HepG2 (cell line): ENCODE measurements around the gene SNX21. TPM values are rescaled to one million over a fixed set of nuclear protein-coding genes. Genes with fewer than 3 reads are reported as not detected.

Experiments
- CBFB ChIP-seq: sonication (generic); formaldehyde crosslinking; IDR thresholded peaks from 2 replicates; pipeline ENCODE4 v1.4.0; 2020; ENCODE audit warnings: missing genetic modification reagents
- DNMT3B ChIP-seq: conservative IDR thresholded peaks from 2 replicates; pipeline ENCODE4 v1.6.1; 2016; ENCODE audit warnings: missing biosample characterization, control low read depth
- IRF1 ChIP-seq: sonication (generic); formaldehyde crosslinking; IDR thresholded peaks from 2 replicates; pipeline ENCODE4 v1.4.0; 2020; ENCODE audit warnings: low read depth, mild to moderate bottlenecking, missing genetic modification reagents
- KAT2B ChIP-seq: fragments of 150-350 bp; IDR thresholded peaks from 2 replicates; pipeline ENCODE4 v1.6.1; 2014; ENCODE audit warnings: low read depth, low read length, borderline replicate concordance
- MAFF ChIP-seq: IDR thresholded peaks from 2 replicates; pipeline ENCODE4 v1.6.1; 2011; ENCODE audit warnings: low read depth, low read length, improper control_type of control experiment
- MEIS1 ChIP-seq: sonication (generic); formaldehyde crosslinking; IDR thresholded peaks from 2 replicates; pipeline ENCODE4 v1.9.0; 2021; ENCODE audit warnings: mild to moderate bottlenecking, missing genetic modification reagents, moderate library complexity, borderline replicate concordance
- MXI1 ChIP-seq: IDR thresholded peaks from 3 replicates; pipeline ENCODE4 v1.6.1; 2012; ENCODE audit warnings: low read depth, low read length, inconsistent platforms, borderline replicate concordance
- NAIF1 ChIP-seq: sonication (generic); formaldehyde crosslinking; IDR thresholded peaks from 2 replicates; pipeline ENCODE4 v1.5.0; 2020; ENCODE audit warnings: mild to moderate bottlenecking, missing genetic modification reagents, borderline replicate concordance
- NFATC3 ChIP-seq: sonication (generic); formaldehyde crosslinking; IDR thresholded peaks from 2 replicates; pipeline ENCODE4 v1.5.1; 2020; ENCODE audit warnings: mild to moderate bottlenecking, missing genetic modification reagents
- PREB ChIP-seq: sonication (generic); formaldehyde crosslinking; IDR thresholded peaks from 2 replicates; pipeline ENCODE4 v1.4.0; 2020; ENCODE audit warnings: missing genetic modification reagents
- SNAPC5 ChIP-seq: sonication (generic); formaldehyde crosslinking; IDR thresholded peaks from 2 replicates; pipeline ENCODE4 v1.8.1; 2023; ENCODE audit warnings: mild to moderate bottlenecking, missing genetic modification reagents, borderline replicate concordance
- SRSF1 ChIP-seq: fragments of 200-400 bp; formaldehyde crosslinking; optimal IDR thresholded peaks from 2 replicates; pipeline ENCODE3; 2017; ENCODE audit warnings: mild to moderate bottlenecking, low read depth, low read length, moderate library complexity
- TARDBP ChIP-seq: sonication (generic); formaldehyde crosslinking; IDR thresholded peaks from 2 replicates; pipeline ENCODE4 v1.8.0; 2022; ENCODE audit warnings: mild to moderate bottlenecking, missing genetic modification reagents
- ZFP36 ChIP-seq: fragments of 150-350 bp; IDR thresholded peaks from 2 replicates; pipeline ENCODE4 v1.6.1; 2018; ENCODE audit warnings: borderline replicate concordance, low read length, low read depth; ENCODE audit not compliant: partially characterized antibody
- ZNF383 ChIP-seq: sonication (generic); formaldehyde crosslinking; IDR thresholded peaks from 2 replicates; pipeline ENCODE4 v1.4.0; 2020; ENCODE audit warnings: missing genetic modification reagents, mild to moderate bottlenecking, borderline replicate concordance
- ZNF460 ChIP-seq: sonication (generic); formaldehyde crosslinking; IDR thresholded peaks from 2 replicates; pipeline ENCODE4 v1.5.1; 2020; ENCODE audit warnings: missing genetic modification reagents, mild to moderate bottlenecking, borderline replicate concordance
- ZNF549 ChIP-seq: sonication (generic); formaldehyde crosslinking; IDR thresholded peaks from 2 replicates; pipeline ENCODE4 v1.5.0; 2020; ENCODE audit warnings: missing genetic modification reagents
- ZNF678 ChIP-seq: sonication (generic); formaldehyde crosslinking; IDR thresholded peaks from 2 replicates; pipeline ENCODE4 v1.4.0; 2020; ENCODE audit warnings: mild to moderate bottlenecking, missing genetic modification reagents
- ZNF713 ChIP-seq: sonication (generic); formaldehyde crosslinking; IDR thresholded peaks from 2 replicates; pipeline ENCODE4 v1.4.0; 2020; ENCODE audit warnings: mild to moderate bottlenecking, missing genetic modification reagents
- ZNF761 ChIP-seq: sonication (generic); formaldehyde crosslinking; conservative IDR thresholded peaks from 2 replicates; pipeline ENCODE4 v1.4.0; 2020; ENCODE audit warnings: mild to moderate bottlenecking, missing genetic modification reagents
- ZNF770 ChIP-seq: sonication (generic); formaldehyde crosslinking; IDR thresholded peaks from 2 replicates; pipeline ENCODE4 v1.5.0; 2020; ENCODE audit warnings: mild to moderate bottlenecking, missing genetic modification reagents
- ZNF790 ChIP-seq: sonication (generic); formaldehyde crosslinking; IDR thresholded peaks from 2 replicates; pipeline ENCODE4 v1.8.0; 2022; ENCODE audit warnings: missing genetic modification reagents, mild to moderate bottlenecking, borderline replicate concordance
- ZSCAN21 ChIP-seq: sonication (generic); formaldehyde crosslinking; IDR thresholded peaks from 2 replicates; pipeline ENCODE4 v1.8.0; 2022; ENCODE audit warnings: mild to moderate bottlenecking, missing genetic modification reagents, moderate library complexity, borderline replicate concordance
- ZUFSP ChIP-seq: sonication (generic); formaldehyde crosslinking; IDR thresholded peaks from 2 replicates; pipeline ENCODE4 v1.9.0; 2021; ENCODE audit warnings: missing genetic modification reagents, mild to moderate bottlenecking, borderline replicate concordance
- polyA plus RNA-seq, 8 experiments: library from polyadenylated mRNA; depleted of rRNA in 3 of 8; stranded (reverse) in 7 of 8; unstranded in 1 of 8; fragments of >200 nt; fragmentation: Illumina TruSeq in 4 of 8; extraction: Trizol in 4 of 8; gene quantifications; 2 replicates each; pipeline versions ENCODE4 v1.2.1 to v1.2.3, GENCODE V29; 2011 to 2016; ENCODE audit warnings: low read depth in 4 of 8, missing spikeins in 1 of 8, mixed read lengths in 1 of 8; ENCODE audit not compliant: insufficient read depth in 1 of 8
- total RNA-seq, 5 experiments: library from RNA; depleted of rRNA; stranded (reverse); fragments of >200 nt; fragmentation: Illumina TruSeq; extraction: Trizol; gene quantifications; 2 replicates each; pipeline ENCODE4 v1.2.3, GENCODE V29; 2016; ENCODE audit warnings: low read depth in 1 of 5

SNX21 gene
- total and polyA plus RNA-seq, 2 of the 13 experiments (the other 11 are each of a cell fraction or from before 2014, with no cell fraction given): 7.7 to 12.8 TPM

- no peak for TF ChIP-seq ZNF713
- no peak for TF ChIP-seq ZNF549 (CRISPR knock-in tag)
- TF ChIP-seq MEIS1: peak; percentile 94
- peak; percentile 77 for TF ChIP-seq ZFP36
- no peak for TF ChIP-seq MAFF
- TF ChIP-seq DNMT3B: peak; percentile 92
- peak; percentile 94; the same call in 2 of the 3 replicates for TF ChIP-seq MXI1
- no peak for TF ChIP-seq ZNF460 (CRISPR knock-in tag)
- TF ChIP-seq ZSCAN21 (CRISPR knock-in tag): peak; percentile 32
- peak; percentile 86 for TF ChIP-seq ZNF678 (CRISPR knock-in tag)
- 0 out of 2 replicates have a peak, but pooled peaks have one; percentile 43 for TF ChIP-seq SNAPC5 (CRISPR knock-in tag)
- no peak for TF ChIP-seq ZNF383 (CRISPR knock-in tag)
- no peak for TF ChIP-seq PREB (CRISPR knock-in tag)
- peak; percentile 90 for TF ChIP-seq CBFB (CRISPR knock-in tag)
- peak; percentile 95 for TF ChIP-seq NFATC3 (CRISPR knock-in tag)
- no peak for TF ChIP-seq IRF1 (CRISPR knock-in tag)
- peak; percentile 68; the same call in 1 of the 2 replicates for TF ChIP-seq TARDBP (CRISPR knock-in tag)
- TF ChIP-seq ZNF790: no peak
- TF ChIP-seq SRSF1: no peak
- TF ChIP-seq KAT2B: no peak
- TF ChIP-seq ZUFSP (CRISPR knock-in tag): no peak
- no peak for TF ChIP-seq ZNF770
- peak; percentile 91; the same call in 1 of the 2 replicates for TF ChIP-seq ZNF761 (CRISPR knock-in tag)
- TF ChIP-seq NAIF1 (CRISPR knock-in tag): no peak
These were observed 47.6 kb downstream of the SNX21 start, which contains the start of gene ZSWIM1 (continued) for GRCh38 chr20:45880988-45881788.
